ENCODE measurements around the gene SNURF.
"Not testable (repeated sequence)": the region's sequence is repeated elsewhere in the genome, so short reads cannot be mapped to it uniquely, and the experiment has no call there.

The SNURF gene

DNA sequence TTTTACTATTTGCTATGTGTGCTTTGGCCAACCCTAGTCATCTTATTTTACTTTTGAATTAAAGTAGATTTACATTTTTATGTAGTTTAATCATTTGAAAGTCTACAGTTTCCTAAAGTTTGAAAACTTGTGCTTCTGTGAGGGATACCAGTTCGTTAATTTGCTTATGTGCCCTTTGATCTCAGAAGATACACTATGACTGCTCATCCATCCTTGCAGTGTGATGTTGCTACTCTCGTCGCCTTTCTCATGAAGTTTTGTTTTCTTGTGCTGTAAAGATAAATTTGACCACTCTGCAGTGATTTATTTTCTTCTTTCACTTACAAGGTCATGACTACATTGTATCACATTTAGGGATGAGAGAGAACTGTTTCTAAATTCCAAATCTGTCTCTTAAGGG, 16.3 kb downstream of the SNURF start:
- no peak for DNase-seq (ENCODE audit: low read depth in 2 of 2)

- DNase-seq (ENCODE audit: low read depth in 2 of 2) = no peak
Observed at GRCh38 chr15:24971772-24972171, 17.0 kb downstream of the SNURF start.

DNA sequence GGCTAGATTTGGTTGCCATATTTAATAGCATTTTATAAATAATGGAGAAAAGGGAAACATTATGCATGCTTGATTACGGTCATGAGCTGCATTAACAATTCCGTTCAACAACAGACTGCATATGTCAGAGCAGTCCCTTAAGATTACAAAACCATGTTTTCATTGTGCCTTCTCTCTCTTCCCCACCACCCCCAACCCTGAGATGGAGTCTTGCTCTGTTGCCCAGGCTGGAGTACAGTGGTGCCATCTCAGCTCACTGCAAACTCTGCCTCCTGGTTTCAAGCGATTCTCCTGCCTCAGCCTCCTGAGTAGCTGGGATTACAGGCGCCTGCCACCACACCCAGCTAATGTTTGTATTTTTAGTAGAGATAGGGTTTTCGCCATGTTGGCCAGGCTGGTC, 17.9 kb downstream of the SNURF start:
- DNase-seq (ENCODE audit: low read depth in 2 of 2) = not testable (repeated sequence)

DNA sequence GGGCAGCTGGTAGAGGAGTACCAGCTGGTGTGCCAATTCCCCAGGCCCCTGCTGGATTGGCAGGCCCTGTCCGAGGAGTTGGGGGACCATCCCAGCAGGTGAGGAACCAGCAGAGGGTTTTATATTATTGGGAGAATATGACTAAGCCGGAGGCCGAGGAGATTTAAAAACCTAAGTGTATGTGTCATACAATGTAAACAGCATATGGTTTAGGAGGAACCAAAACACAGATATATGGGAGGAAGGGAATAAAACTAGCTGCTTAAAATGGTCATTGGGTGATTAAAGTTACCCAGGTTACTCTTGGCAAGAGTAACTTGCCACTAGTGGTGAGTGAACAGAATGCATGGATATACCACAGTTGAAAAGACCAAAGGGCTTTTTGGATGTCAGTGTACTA, 22.1 kb downstream of the SNURF start:
- DNase-seq (ENCODE audit: low read depth in 2 of 2) = no peak

DNA sequence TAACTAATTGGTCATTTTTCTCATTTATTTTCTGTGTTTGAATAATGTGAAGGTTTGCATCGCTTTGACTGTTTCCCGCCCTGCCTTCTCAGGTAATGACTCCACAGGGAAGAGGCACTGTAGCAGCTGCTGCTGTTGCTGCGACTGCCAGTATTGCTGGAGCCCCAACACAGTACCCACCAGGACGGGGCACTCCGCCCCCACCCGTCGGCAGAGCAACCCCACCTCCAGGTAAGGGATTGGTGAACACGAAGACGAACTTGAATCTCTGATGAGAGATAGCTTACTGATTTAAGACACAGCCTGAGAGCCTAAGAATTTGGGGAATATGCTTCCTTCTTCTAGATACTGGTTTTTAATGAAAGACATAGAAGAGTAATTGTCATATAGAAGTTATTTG, 22.9 kb downstream of the SNURF start:
- no peak for DNase-seq (ENCODE audit: low read depth in 2 of 2)

DNA sequence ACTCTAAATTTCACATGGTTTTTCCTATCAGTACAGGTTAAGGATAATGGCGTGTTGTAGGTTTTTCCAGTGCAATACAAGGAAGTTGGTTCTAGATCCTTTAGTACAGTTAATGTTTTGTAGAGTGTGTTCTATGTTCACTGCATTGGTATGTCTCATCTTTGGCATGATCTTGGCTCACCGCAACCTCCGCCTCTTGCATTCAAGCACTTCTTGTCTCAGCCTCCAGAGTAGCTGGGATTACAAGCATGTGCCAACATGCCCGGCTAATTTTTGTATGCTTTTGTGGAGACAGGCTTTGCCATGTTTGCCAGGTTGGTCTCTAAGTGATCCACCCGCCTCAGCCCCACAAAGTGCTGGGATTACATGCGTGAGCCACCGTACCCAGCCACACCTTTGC, 30.4 kb downstream of the SNURF start:
- no peak for DNase-seq (ENCODE audit: low read depth in 2 of 2)

- no peak for DNase-seq (ENCODE audit: low read depth in 2 of 2)
Observed at GRCh38 chr15:24986653-24987052, 31.9 kb downstream of the SNURF start.

Data from fibroblast of skin of left quadriceps (primary cell).